ENCODE measurements around the gene TBC1D5. TPM values are rescaled to one million over a fixed set of nuclear protein-coding genes. Genes with fewer than 3 reads are reported as not detected.

The TBC1D5 gene
- total RNA-seq, 1 donor from 2014 or later: 108 TPM

GRCh38 chr3:17182166-17182565 is 560.3 kb downstream of the TBC1D5 start:
- H4K20me1 ChIP-seq (ENCODE audit: low read depth): no peaks in the 10 kb centered on the region
- H3K4me2 ChIP-seq: peak overlapping the region; percentile 56
- Mint-ChIP-seq H3K4me3 (no peak overlapping the region), H3K27ac (no peak overlapping the region), H3K36me3 (no peaks in the 10 kb centered on the region), H3K9me3 (no peaks in the 10 kb centered on the region), H3K4me1 (peaks cover 16% of the 10 kb centered on the region), H3K27me3 (ENCODE audit: insufficient read depth, low read depth) (no peaks in the 10 kb centered on the region)
- H3K36me3 ChIP-seq: no peaks in the 10 kb centered on the region
- no peak overlapping the region for H3K4me3 ChIP-seq
- peak overlapping the region; percentile 57 for H3K27ac ChIP-seq
- DNase-seq (ENCODE audit: low spot score): peak; percentile 48
- H3K4me1 ChIP-seq: peaks cover 33% of the 10 kb centered on the region
- TF ChIP-seq EZH2 (IDR thresholded peaks at IDR 0.05): no peak
- no peak for TF ChIP-seq CTCF (IDR thresholded peaks at IDR 0.05)
- TF ChIP-seq EZH2phosphoT487 (IDR thresholded peaks at IDR 0.05): no peak
- no peaks in the 10 kb centered on the region for H3K27me3 ChIP-seq
- H3K9ac ChIP-seq: no peak overlapping the region
- peaks cover 28% of the 10 kb centered on the region for H3F3A ChIP-seq (ENCODE audit: low read depth)
- H2AFZ ChIP-seq (replicated peaks): no peak overlapping the region
- no peaks in the 10 kb centered on the region for H3K79me2 ChIP-seq (ENCODE audit: low read depth)
- no peaks in the 10 kb centered on the region for H3K9me3 ChIP-seq (ENCODE audit: low read depth)

GRCh38 chr3:17181413-17181907 is 561.0 kb downstream of the TBC1D5 start:
- Mint-ChIP-seq H3K9me3 (no peaks in the 10 kb centered on the region), H3K27me3 (ENCODE audit: insufficient read depth, low read depth) (no peaks in the 10 kb centered on the region), H3K36me3 (no peaks in the 10 kb centered on the region), H3K4me3 (no peak overlapping the region), H3K27ac (no peak overlapping the region), H3K4me1 (peaks cover 16% of the 10 kb centered on the region)
- no peak overlapping the region for H2AFZ ChIP-seq (replicated peaks)
- no peaks in the 10 kb centered on the region for H3K36me3 ChIP-seq
- no peaks in the 10 kb centered on the region for H3K79me2 ChIP-seq (ENCODE audit: low read depth)
- no peak overlapping the region for H3K9ac ChIP-seq
- no peaks in the 10 kb centered on the region for H3K27me3 ChIP-seq
- no peak for DNase-seq (ENCODE audit: low spot score)
- H4K20me1 ChIP-seq (ENCODE audit: low read depth): no peaks in the 10 kb centered on the region
- peaks cover 22% of the 10 kb centered on the region for H3F3A ChIP-seq (ENCODE audit: low read depth)
- H3K4me3 ChIP-seq: no peak overlapping the region
- H3K4me1 ChIP-seq: peaks cover 27% of the 10 kb centered on the region
- H3K9me3 ChIP-seq (ENCODE audit: low read depth): no peaks in the 10 kb centered on the region
- no peak overlapping the region for H3K4me2 ChIP-seq
- TF ChIP-seq CTCF (IDR thresholded peaks at IDR 0.05): no peak
- no peak for TF ChIP-seq EZH2phosphoT487 (IDR thresholded peaks at IDR 0.05)
- TF ChIP-seq EZH2 (IDR thresholded peaks at IDR 0.05): no peak
- peak overlapping the region; percentile 57 for H3K27ac ChIP-seq

GRCh38 chr3:17179381-17180205 is 562.8 kb downstream of the TBC1D5 start:
- no peak overlapping the region for H3K4me3 ChIP-seq
- H3K27ac ChIP-seq: no peak overlapping the region
- DNase-seq (ENCODE audit: low spot score): no peak
- peaks cover 13% of the 10 kb centered on the region for H3K4me1 Mint-ChIP-seq
- peaks cover 27% of the 10 kb centered on the region for H3K4me1 ChIP-seq
- no peak overlapping the region for H2AFZ ChIP-seq (replicated peaks)
- H3K4me3 Mint-ChIP-seq: no peak overlapping the region
- H3K36me3 Mint-ChIP-seq: no peaks in the 10 kb centered on the region
- no peaks in the 10 kb centered on the region for H3K36me3 ChIP-seq
- H3K27me3 ChIP-seq: no peaks in the 10 kb centered on the region
- H4K20me1 ChIP-seq (ENCODE audit: low read depth): no peaks in the 10 kb centered on the region
- no peak for TF ChIP-seq EZH2phosphoT487 (IDR thresholded peaks at IDR 0.05)
- TF ChIP-seq EZH2 (IDR thresholded peaks at IDR 0.05): no peak
- TF ChIP-seq CTCF (IDR thresholded peaks at IDR 0.05): no peak
- H3K79me2 ChIP-seq (ENCODE audit: low read depth): no peaks in the 10 kb centered on the region
- no peaks in the 10 kb centered on the region for H3K27me3 Mint-ChIP-seq (ENCODE audit: insufficient read depth, low read depth)
- H3K9ac ChIP-seq: no peak overlapping the region
- no peaks in the 10 kb centered on the region for H3K9me3 ChIP-seq (ENCODE audit: low read depth)
- no peak overlapping the region for H3K27ac Mint-ChIP-seq
- no peak overlapping the region for H3K4me2 ChIP-seq
- no peaks in the 10 kb centered on the region for H3K9me3 Mint-ChIP-seq
- peaks cover 22% of the 10 kb centered on the region for H3F3A ChIP-seq (ENCODE audit: low read depth)

Measured in neural progenitor cell (in vitro differentiated cells).